ENCODE measurements around the gene NAT14.

NAT14 gene

DNA sequence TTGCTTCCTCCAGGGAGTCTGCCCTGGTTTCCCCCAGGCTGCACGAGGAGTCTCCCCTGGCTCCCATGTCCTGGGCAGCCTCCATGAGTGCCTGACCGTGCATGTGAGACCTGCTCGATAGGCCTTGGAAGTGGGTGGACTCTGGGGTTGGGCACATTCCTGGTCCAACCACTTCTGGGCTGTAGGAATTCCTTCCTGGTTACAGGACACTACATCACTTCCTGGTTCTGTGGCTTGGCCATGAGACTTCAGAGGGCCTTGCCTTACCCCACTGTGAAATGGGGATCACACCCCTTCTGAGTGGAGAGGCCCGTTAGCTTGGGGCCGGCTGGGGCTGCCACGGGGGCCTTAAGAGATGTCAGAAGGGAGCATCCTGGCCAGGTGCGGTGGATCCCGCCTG, 12.5 kb upstream of the NAT14 start:
- no peak for DNase-seq

DNA sequence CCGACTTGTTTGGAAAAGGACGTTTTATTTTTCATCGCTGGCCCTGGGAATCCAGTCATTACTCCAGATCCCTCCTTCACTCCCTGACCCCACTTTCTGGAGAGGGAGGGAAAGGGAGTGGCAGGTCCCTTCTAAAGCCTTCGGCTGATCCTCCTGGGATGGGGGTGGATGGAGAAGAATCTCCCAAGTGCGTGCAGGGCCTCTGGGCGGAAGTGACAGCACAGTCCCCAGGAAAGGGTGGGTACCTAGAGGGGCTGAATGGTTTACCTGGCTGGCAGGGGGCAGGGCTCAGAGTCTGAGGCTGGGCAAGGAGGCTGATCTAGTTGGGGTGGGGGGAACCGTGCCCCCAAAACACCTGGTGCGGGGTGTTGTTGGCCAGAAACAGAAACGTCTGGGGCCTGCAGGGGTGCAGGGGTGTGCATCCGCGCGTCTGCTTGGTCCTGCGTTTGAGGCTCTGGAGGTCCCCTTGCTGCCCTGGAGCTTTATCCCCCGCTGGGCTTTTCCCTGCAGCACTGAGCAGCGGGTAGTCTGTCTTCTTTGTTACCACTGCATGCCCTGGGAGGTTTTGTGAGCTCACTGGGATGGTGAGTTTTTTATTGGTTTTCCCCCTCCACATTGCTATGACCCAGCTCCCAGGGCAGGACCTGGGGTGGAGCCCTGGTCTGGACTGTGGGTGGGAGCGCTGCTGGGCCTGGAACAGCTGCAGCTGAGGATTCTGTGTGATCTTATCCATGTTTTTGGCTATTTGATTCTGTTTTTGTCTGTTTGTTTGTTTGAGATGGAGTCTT, 11.6 kb upstream of the NAT14 start:
- no peak for DNase-seq

DNA sequence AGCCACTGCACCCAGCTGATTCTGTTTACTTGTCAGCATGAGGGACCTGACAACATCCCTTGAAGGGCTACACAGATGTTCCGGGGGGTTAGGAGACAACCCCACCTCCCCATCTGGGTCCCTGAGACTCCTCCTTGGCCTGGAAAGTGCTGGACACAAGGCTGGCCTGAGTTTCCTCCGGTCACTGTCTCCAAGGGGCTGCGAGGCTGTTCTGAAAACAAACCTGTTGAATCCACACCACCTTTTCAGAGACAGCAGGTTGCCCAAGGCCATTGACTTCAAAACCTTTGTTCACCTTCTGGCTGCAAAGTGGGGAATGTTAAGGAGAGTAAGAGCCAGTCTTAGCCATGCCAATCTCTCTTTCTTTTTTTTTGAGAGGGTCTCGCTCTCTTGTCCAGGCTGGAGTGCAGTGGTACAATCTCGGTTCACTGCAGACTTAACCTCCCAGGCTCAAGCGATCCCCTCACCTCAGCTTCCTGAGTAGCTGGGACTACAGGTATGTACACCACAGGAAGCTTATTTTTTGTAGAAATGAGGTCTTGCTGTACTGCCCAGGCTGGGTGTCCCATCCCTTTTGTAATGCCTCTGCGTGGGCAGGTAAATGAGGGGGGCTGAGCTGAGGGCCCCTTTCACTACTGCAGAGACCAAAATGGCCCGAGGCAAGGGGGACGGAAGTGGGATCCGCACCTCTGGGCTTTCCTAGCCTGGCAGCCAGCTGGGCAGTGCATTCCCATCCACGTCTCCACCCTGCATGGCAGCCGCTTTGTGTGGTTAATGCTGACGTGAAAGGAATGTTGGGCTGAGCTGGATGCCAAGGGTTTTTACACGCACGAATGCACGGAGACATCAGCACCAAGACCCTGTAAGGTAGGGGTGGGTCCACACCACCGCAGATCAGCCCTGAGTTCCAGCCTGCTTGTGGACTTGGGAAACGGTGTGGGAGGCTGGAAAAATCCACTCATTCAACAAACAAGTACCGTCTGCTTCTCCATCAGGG, 10.4 kb upstream of the NAT14 start:
- no peak for DNase-seq

- peak; percentile 96 for DNase-seq
These were observed 8.8 kb upstream of the NAT14 start, which contains the start of gene ZNF628 for GRCh38 chr19:55476100-55476775. ZNF628 (plus strand) TSS chr19:55476617; CDS start chr19:55479911, 3,294 bp downstream.

DNA sequence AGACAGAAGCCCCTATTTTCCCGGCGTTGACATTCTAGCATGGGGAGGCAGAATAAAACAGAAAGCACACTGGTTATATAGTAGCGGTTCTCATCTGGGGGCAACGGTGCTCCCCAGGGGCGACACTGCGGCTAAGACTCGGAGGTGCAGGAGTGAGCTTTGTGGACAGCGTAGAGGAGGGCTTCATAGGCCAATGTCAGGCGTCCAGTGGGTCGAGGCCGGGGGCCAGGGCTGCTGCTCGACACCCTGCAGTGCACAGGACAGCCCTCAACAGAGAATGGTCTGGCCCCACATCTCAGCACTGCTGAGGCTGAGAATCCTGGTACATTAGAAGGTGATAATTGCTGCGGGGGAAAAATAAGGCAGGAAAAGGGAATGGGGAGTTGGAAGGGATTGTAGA, 7.1 kb upstream of the NAT14 start:
- no peak for DNase-seq

GRCh38 chr19:55478364-55478763, 6.6 kb upstream of the NAT14 start:
- DNase-seq, result no peak

GRCh38 chr19:55479045-55479444, 5.9 kb upstream of the NAT14 start:
- no peak for DNase-seq

DNA sequence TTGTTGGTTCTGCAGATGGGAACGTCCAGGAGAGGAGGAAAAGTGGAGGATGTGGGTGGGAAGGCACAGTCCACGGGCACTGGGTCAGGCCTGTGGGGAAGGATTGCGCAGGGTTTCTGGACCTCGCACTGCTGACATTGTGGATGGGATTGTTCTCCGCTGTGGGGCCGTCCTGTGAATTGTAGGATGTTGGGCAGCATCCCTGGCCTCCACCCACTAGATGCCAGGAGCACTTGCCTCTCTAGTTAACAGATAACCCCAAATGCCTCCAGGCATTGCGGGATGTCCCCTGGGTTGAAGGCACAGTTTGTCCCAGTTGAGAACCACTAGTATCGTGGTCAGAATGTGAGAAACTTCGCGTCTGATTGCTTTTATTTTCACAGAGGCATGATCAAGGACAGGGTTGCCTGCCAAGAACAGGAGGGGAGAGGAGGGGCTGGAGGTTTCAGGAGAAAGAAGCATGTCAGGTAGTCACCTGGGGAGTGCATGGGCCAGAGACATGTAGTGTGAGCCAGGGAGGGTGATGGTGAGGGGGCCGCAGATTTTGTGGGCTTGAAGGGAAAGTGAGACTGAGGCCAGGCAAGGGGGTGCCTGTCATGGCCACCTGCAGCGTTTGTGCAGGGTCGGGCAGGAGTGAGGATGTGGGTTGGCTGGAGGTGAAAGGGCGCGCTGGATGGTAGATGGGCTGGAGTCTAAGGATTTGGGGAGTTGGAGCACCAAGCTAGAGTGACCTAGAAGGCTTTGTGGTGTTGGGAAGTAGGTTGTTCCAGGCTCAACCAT, 5.3 kb upstream of the NAT14 start:
- no peak for DNase-seq

GRCh38 chr19:55481148-55481793, 3.7 kb upstream of the NAT14 start:
- DNase-seq, result no peak

GRCh38 chr19:55481794-55482155, 3.2 kb upstream of the NAT14 start:
- no peak for DNase-seq

DNA sequence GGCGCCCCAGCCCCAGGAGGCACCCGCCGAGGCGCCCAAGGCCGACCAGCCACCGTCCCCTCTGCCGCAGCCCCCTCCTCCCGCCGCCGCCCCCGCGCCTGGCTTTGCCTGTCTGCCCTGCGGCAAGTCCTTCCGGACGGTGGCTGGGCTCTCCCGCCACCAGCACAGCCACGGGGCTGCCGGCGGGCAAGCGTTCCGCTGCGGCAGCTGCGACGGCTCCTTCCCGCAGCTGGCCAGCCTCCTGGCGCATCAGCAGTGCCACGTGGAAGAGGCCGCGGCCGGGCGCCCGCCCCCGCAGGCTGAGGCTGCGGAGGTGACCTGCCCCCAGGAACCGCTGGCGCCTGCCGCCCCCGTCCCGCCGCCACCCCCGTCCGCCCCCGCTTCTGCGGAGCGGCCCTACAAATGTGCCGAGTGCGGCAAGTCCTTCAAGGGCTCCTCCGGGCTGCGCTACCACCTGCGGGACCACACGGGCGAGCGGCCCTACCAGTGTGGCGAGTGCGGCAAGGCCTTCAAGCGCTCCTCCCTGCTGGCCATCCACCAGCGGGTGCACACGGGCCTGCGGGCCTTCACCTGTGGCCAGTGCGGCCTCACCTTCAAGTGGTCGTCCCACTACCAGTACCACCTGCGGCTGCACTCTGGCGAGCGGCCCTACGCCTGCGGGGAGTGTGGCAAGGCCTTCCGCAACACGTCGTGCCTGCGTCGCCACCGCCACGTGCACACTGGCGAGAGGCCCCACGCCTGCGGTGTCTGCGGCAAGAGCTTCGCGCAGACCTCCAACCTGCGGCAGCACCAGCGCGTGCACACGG, 2.6 kb upstream of the NAT14 start:
- DNase-seq, result no peak

DNA sequence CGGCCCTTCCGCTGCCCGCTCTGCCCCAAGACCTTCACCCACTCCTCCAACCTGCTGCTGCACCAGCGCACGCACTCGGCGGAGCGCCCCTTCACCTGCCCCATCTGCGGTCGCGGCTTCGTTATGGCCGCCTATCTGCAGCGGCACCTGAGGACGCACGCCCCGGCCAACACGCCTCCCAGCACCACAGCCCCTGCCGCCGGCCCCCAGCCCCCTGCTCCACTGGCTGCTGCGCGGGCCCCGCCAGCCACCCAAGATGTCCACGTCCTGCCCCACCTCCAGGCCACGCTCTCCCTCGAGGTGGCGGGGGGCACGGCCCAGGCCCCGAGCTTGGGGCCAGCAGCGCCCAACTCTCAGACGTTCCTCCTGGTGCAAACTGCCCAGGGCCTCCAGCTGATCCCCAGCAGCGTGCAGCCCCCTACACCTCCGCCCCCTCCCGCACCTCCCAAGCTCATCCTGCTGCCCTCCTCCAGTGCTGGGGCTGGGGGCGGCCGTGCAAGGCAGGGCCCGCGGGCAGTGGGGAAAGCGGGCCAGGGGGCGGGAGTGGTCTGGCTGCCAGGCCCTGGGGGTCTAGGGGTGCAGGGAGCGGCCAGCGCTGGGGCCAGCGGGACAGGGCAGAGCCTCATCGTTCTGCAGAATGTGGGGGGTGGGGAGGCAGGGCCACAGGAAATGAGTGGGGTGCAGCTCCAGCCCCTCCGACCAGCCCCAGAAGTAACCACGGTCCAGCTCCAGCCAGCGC, 1.9 kb upstream of the NAT14 start:
- DNase-seq, result no peak

DNA sequence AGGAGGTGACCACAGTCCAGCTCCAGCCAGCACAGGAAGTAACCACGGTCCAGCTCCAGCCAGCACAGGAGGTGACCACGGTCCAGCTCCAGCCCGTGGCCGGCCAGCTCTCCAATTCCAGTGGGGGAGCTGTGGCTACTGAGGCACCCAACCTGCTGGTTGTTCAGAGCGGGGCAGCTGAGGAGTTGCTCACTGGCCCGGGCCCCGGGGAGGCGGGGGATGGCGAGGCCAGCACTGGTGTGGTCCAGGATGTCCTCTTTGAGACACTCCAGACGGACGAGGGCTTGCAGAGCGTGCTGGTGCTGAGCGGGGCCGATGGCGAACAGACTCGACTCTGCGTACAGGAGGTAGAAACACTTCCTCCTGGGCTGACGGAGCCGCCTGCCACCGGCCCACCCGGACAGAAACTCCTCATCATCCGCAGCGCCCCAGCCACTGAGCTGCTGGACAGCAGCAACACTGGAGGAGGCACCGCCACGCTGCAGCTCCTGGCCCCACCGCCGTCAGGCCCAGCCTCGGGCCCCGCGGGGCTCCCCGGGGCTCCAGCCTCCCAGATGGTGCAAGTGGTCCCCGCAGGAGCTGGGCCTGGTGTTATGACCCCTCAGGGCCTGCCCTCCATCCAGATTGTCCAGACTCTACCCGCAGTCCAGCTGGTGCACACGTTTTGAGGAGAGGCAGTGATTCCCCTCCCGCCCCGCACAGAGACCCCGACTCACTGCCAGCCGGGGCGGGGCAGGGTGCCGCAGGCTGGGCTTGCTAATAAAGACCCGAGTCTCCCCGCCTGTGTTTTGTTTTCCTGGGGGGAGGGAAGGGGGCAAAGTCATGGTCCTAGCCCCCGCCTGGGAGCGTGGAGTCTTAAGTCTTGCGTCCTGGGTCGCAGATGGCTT, 1.0 kb upstream of the NAT14 start:
- no peak for DNase-seq

DNA sequence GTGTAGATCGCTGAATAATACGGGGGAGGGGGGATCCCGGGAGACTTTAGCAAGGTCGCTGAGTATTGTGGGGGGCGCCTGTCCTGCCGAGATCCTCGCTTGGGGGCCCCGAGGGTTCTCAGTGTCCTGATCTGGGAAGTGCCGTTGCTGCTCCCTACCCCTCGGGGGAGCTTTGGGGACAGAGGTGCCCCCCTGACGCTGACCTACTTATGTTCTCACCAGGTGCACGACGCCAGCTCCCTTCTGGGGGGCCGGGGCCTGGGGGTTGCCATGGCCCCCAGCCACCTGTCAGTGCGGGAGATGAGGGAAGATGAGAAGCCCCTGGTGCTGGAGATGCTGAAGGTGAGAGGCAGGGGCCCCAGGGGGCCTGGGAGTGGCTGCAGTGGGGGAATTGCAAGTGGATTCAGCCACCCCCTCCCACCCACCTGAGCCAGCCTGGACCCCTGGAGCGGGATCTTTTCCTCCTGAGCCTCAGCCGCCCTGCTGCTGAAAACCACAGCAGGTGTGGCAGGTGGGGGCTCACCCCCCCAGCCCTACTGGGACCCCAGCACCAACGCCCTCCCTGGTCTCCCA, 537 bp downstream of the NAT14 start:
- DNase-seq, result no peak

DNA sequence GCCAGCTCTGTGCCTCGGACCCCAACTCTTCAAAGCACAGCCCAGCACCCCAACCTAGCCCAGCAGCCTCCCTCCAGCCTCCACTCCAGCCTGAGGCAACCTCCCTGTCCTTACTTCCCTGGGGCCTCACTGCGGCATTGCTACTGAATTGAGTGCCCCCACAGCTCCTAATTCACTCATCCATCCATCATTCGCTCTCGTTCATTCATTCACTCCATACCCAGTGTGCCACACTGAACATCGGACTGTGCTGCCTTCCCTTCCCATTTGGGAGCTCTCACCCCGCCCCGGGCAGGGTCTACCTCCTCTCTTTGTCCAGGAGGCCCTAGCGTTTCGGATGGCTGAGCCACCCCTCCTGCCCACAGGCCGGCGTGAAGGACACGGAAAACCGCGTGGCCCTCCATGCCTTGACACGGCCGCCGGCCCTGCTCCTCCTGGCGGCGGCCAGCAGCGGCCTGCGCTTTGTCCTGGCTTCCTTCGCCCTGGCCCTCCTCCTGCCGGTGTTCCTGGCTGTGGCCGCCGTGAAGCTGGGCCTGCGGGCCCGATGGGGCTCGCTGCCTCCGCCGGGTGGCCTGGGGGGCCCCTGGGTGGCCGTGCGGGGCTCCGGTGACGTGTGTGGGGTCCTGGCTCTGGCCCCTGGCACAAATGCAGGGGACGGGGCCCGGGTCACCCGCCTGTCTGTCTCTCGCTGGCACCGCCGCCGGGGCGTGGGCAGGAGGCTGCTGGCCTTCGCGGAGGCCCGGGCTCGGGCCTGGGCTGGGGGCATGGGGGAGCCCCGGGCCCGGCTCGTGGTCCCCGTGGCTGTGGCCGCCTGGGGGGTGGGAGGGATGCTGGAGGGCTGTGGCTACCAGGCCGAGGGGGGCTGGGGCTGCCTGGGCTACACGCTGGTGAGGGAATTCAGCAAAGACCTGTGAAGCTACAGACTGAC, 1.3 kb downstream of the NAT14 start:
- DNase-seq, result no peak

- no peak for DNase-seq
These were observed 2.3 kb downstream of the NAT14 start for GRCh38 chr19:55486971-55487923.

All from T-helper 9 cell (primary cell).